Liver (tissue), 9 donors: Measurements from ENCODE around the gene TMIE. TPM values are rescaled to one million over a fixed set of nuclear protein-coding genes. Genes with fewer than 3 reads are reported as not detected.
"Not testable (repeated sequence)": the region's sequence is repeated elsewhere in the genome, so short reads cannot be mapped to it uniquely, and the experiment has no call there.

Source experiments
- DNase-seq: peaks from one replicate; pipeline ENCODE4 v3.0.0-alpha.2; 2017; ENCODE audit warnings: low spot score
- H3K27ac ChIP-seq, 2 donors: one replicate each; pipeline ENCODE4 v1.7.0; 2013; ENCODE audit warnings: inconsistent platforms in 2 of 2, low read length in 2 of 2, control low read depth in 1 of 2, low read depth in 1 of 2, mild to moderate bottlenecking in 1 of 2
- H3K27me3 ChIP-seq, 4 donors: one replicate each; pipeline versions ENCODE4 v1.6.1 to v1.7.0; 2013; ENCODE audit warnings: low read length in 3 of 4, inconsistent platforms in 1 of 4, mild to moderate bottlenecking in 1 of 4, moderate library complexity in 1 of 4; ENCODE audit not compliant: control insufficient read depth in 4 of 4, insufficient read depth in 4 of 4
- H3K36me3 ChIP-seq, 4 donors: one replicate each; pipeline versions ENCODE4 v1.6.1 to v1.7.0; 2013; ENCODE audit warnings: low read length in 3 of 4, mild to moderate bottlenecking in 3 of 4, low read depth in 1 of 4, moderate library complexity in 1 of 4; ENCODE audit not compliant: control insufficient read depth in 4 of 4, insufficient read depth in 3 of 4
- H3K4me1 ChIP-seq, 4 donors: one replicate each; pipeline versions ENCODE4 v1.6.1 to v1.7.0; 2013; ENCODE audit warnings: low read length in 3 of 4, mild to moderate bottlenecking in 3 of 4, moderate library complexity in 1 of 4; ENCODE audit not compliant: control insufficient read depth in 4 of 4, insufficient read depth in 4 of 4
- H3K4me3 ChIP-seq, 3 donors: one replicate each; pipeline versions ENCODE4 v1.6.1 to v1.7.0; 2013; ENCODE audit warnings: low read length in 3 of 3, control low read depth in 1 of 3, low read depth in 1 of 3, mild to moderate bottlenecking in 1 of 3
- H3K9ac ChIP-seq, 2 donors: one replicate each; pipeline ENCODE4 v1.7.0; 2013; ENCODE audit warnings: low read length in 2 of 2, mild to moderate bottlenecking in 2 of 2, moderate library complexity in 2 of 2, control low read depth in 1 of 2, low read depth in 1 of 2
- H3K9me3 ChIP-seq, 4 donors: one replicate each; pipeline versions ENCODE4 v1.6.1 to v1.7.0; 2013; ENCODE audit warnings: low read length in 3 of 4; ENCODE audit not compliant: control insufficient read depth in 4 of 4
- ATF3 ChIP-seq: IDR thresholded peaks from 2 replicates; pipeline ENCODE4 v1.6.1; 2016; ENCODE audit warnings: antibody characterized with exemption
- CTCF ChIP-seq: fragments of 150-350 bp; IDR thresholded peaks from 2 replicates; pipeline ENCODE4 v1.5.1; 2017; ENCODE audit warnings: improper control_type of control experiment, low read depth, low read length; ENCODE audit not compliant: missing input control
- FOXA1 ChIP-seq: IDR thresholded peaks from 2 replicates; pipeline ENCODE4 v1.6.1; 2016; ENCODE audit warnings: antibody characterized with exemption
- FOXA2 ChIP-seq: IDR thresholded peaks from 2 replicates; pipeline ENCODE4 v1.6.1; 2016; ENCODE audit warnings: antibody characterized with exemption
- GABPA ChIP-seq, 2 donors: IDR thresholded peaks in 1 of 2; conservative IDR thresholded peaks in 1 of 2; 2 replicates each; pipeline ENCODE4 v1.6.1; 2016; ENCODE audit warnings: antibody characterized with exemption in 2 of 2, mild to moderate bottlenecking in 1 of 2, moderate library complexity in 1 of 2
- HNF4A ChIP-seq, 2 donors: conservative IDR thresholded peaks; 2 replicates each; pipeline ENCODE4 v1.6.1; 2016; ENCODE audit warnings: antibody characterized with exemption in 2 of 2, mild to moderate bottlenecking in 2 of 2
- HNF4G ChIP-seq: IDR thresholded peaks from 2 replicates; pipeline ENCODE4 v1.6.1; 2016; ENCODE audit warnings: antibody characterized with exemption
- NR2F2 ChIP-seq: IDR thresholded peaks from 2 replicates; pipeline ENCODE4 v1.6.1; 2016; ENCODE audit warnings: antibody characterized with exemption
- RAD21 ChIP-seq, 2 donors: IDR thresholded peaks; 2 replicates each; pipeline ENCODE4 v1.6.1; 2016; ENCODE audit warnings: antibody characterized with exemption in 2 of 2, mild to moderate bottlenecking in 2 of 2
- REST ChIP-seq: IDR thresholded peaks from 2 replicates; pipeline ENCODE4 v1.6.1; 2016; ENCODE audit warnings: antibody characterized with exemption, mild to moderate bottlenecking
- RXRA ChIP-seq, 2 donors: IDR thresholded peaks; 2 replicates each; pipeline ENCODE4 v1.6.1; 2017 to 2018; ENCODE audit warnings: antibody characterized with exemption in 2 of 2, mild to moderate bottlenecking in 1 of 2
- SP1 ChIP-seq: IDR thresholded peaks from 2 replicates; pipeline ENCODE4 v1.6.1; 2018; ENCODE audit warnings: antibody characterized with exemption, mild to moderate bottlenecking
- TAF1 ChIP-seq: conservative IDR thresholded peaks from 2 replicates; pipeline ENCODE4 v1.6.1; 2016; ENCODE audit warnings: antibody characterized with exemption, mild to moderate bottlenecking
- YY1 ChIP-seq: IDR thresholded peaks from 2 replicates; pipeline ENCODE4 v1.6.1; 2016; ENCODE audit warnings: antibody characterized with exemption, mild to moderate bottlenecking
- ZBTB33 ChIP-seq: IDR thresholded peaks from 2 replicates; pipeline ENCODE4 v1.6.1; 2016; ENCODE audit warnings: antibody characterized with exemption
- WGBS: extraction: QIAGEN DNeasy Blood & Tissue Kit; methylation state at CpG from one replicate; pipeline ENCODE4 v1.1.7; 2013; 5-methylcytosine and 5-hydroxymethylcytosine counted together
- polyA plus RNA-seq, 2 donors: library from polyadenylated mRNA; stranded (reverse) in 1 of 2; unstranded in 1 of 2; fragments of 200-250 nt in 1 of 2; fragments of >200 nt in 1 of 2; fragmentation: Nextera tagmentation in 1 of 2; extraction: Ambion mirVana in 1 of 2; gene quantifications; one replicate each; pipeline versions ENCODE4 v1.2.1 to v1.2.3, GENCODE V29; 2013 to 2015
- total RNA-seq, 2 donors: library from RNA; depleted of rRNA; stranded (reverse); fragments of >200 nt; gene quantifications; one replicate each; pipeline ENCODE4 v1.2.3, GENCODE V29; 2014
- donor health status: healthy.
- donor health status: healthy.
- donor health status: healthy.
- donor health status: healthy.
- donor health status: healthy.

The TMIE gene
- total and polyA plus RNA-seq, 4 donors = 0.13 to 0.26 (median 0.15) TPM

- H3K4me1 ChIP-seq = no peaks in the 10 kb centered on the region
- no peaks in the 10 kb centered on the region for H3K36me3 ChIP-seq
- no peak for DNase-seq
- no peaks in the 10 kb centered on the region for H3K9me3 ChIP-seq
- no peak overlapping the region for H3K27ac ChIP-seq
- 72% methylated on average over 4 of the region's 4 CpGs for WGBS
- H3K27me3 ChIP-seq = no peaks in the 10 kb centered on the region
- H3K4me3 ChIP-seq = no peak overlapping the region
- no peak overlapping the region for H3K9ac ChIP-seq
- TF ChIP-seq TAF1 (no peak), NR2F2 (no peak), CTCF (no peak), GABPA (IDR thresholded peaks at IDR 0.05 in 1 of 2, conservative IDR thresholded peaks at IDR 0.05 in 1 of 2) (no peak), SP1 (no peak), YY1 (no peak), FOXA2 (no peak), HNF4G (no peak), HNF4A (conservative IDR thresholded peaks at IDR 0.05) (no peak), RAD21 (IDR thresholded peaks at IDR 0.05) (no peak), ZBTB33 (no peak), RXRA (IDR thresholded peaks at IDR 0.05) (no peak), FOXA1 (no peak), REST (no peak), ATF3 (no peak)
Measured at GRCh38 chr3:46737329-46737731, 36.1 kb downstream of the TMIE start.

GRCh38 chr3:46739565-46739964, 38.4 kb downstream of the TMIE start:
- not testable (repeated sequence) for H3K9ac ChIP-seq, H3K27ac ChIP-seq, H3K4me1 ChIP-seq, H3K27me3 ChIP-seq, H3K9me3 ChIP-seq, DNase-seq, H3K36me3 ChIP-seq, H3K4me3 ChIP-seq
- WGBS = 95% methylated on average over 3 of the region's 3 CpGs
